Heart left ventricle (tissue), 13 donors: ENCODE measurements around the gene WNT7B.

Experiments
- POLR2A ChIP-seq, 2 donors: fragments of 450-650 bp; IDR thresholded peaks; one replicate each; pipeline ENCODE4 v1.6.1; 2017; ENCODE audit warnings: antibody characterized with exemption in 2 of 2, mild to moderate bottlenecking in 2 of 2, moderate library complexity in 2 of 2
- TF ChIP-seq, protein P1 (sequence below), 12 donors: fragments of 200-600 bp; sonication (generic) in 4 of 12; IDR thresholded peaks; one replicate each; pipeline versions ENCODE4 v1.5.0 to v1.8.0; 2018 to 2022; ENCODE audit warnings: antibody characterized with exemption in 12 of 12, mild to moderate bottlenecking in 5 of 12
- donor health status: ischemic (EF 13 %, LVEDD 7.1; RV severe dilation, severe dysfunction).
- donor health status: DM: no; HTN: yes; CAD: no.
- donor health status: DM: no; HTN: no; CAD: no.
- donor health status: ischemic (EF 25% LVEDD 6.9; RV normal size, moderate dysfunction).
- donor health status: ischemic (EF 25% LVEDD 5.7; RV mildly dilated, moderate dysfunction).
- donor health status: ischemic (EF 35%, LVEDD 5.7; RV mildly dilated, moderate dysfunction).
- donor health status: nonischemic (EF 11% LVEDD 7.7; RV severe dilation, severe dysfunction).
- donor health status: DM: yes; HTN: yes; CAD: no.
- donor health status: PGD.
- donor health status: ischemic (EF 29% LVEDD 5.4; RV normal size, mild dysfunction).
- donor health status: nonischemic (EF 23%, LVEDD 6.1; RV moderate dilation, normal function).

DNA sequence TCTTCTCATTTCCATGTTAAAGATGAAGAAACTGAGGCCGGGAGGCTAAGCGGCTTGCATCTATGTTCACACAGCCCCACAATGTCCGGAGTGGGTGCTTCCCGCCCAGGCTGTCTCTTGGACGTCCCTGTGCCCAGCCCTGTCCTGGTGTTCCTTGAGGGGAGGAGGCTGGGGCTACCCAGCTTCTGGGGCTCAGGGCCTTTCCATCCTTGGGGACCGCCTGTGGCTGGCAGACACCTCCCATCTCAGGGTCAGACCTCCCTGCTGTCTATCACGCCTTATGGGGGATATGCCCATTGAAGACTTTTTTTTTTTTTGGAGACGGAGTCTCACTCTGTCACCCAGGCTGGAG lies 95.5 kb downstream of the WNT7B start:
- TF ChIP-seq, protein P1, sequence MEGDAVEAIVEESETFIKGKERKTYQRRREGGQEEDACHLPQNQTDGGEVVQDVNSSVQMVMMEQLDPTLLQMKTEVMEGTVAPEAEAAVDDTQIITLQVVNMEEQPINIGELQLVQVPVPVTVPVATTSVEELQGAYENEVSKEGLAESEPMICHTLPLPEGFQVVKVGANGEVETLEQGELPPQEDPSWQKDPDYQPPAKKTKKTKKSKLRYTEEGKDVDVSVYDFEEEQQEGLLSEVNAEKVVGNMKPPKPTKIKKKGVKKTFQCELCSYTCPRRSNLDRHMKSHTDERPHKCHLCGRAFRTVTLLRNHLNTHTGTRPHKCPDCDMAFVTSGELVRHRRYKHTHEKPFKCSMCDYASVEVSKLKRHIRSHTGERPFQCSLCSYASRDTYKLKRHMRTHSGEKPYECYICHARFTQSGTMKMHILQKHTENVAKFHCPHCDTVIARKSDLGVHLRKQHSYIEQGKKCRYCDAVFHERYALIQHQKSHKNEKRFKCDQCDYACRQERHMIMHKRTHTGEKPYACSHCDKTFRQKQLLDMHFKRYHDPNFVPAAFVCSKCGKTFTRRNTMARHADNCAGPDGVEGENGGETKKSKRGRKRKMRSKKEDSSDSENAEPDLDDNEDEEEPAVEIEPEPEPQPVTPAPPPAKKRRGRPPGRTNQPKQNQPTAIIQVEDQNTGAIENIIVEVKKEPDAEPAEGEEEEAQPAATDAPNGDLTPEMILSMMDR (IDR thresholded peaks at IDR 0.05): no peak
- no peak for TF ChIP-seq POLR2A (IDR thresholded peaks at IDR 0.05)
